Thymus (tissue), 11 donors: ENCODE data around the gene STARD7. TPM values are rescaled to one million over a fixed set of nuclear protein-coding genes. Genes with fewer than 3 reads are reported as not detected.
A peak's percentile ranks its signal among the peaks of the same experiment; 100 is the strongest.
"Not testable (repeated sequence)": the region's sequence is repeated elsewhere in the genome, so short reads cannot be mapped to it uniquely, and the experiment has no call there.

Source experiments
- DNase-seq, 9 donors: peaks; one replicate each; pipeline ENCODE4 v3.0.0-alpha.2; 2013; ENCODE audit warnings: low spot score in 9 of 9, low read depth in 6 of 9, missing footprints in 1 of 9
- H3K27ac ChIP-seq, 2 donors: one replicate each; pipeline ENCODE4 v1.5.1; 2013; ENCODE audit warnings: control low read depth in 1 of 2, low read depth in 1 of 2, low read length in 1 of 2, mild to moderate bottlenecking in 1 of 2, moderate library complexity in 1 of 2
- H3K27me3 ChIP-seq, 2 donors: one replicate each; pipeline ENCODE4 v1.5.1; 2013; ENCODE audit warnings: low read length in 1 of 2; ENCODE audit not compliant: control insufficient read depth in 2 of 2, insufficient read depth in 1 of 2
- H3K36me3 ChIP-seq, 2 donors: one replicate each; pipeline ENCODE4 v1.5.1; 2013; ENCODE audit warnings: low read length in 1 of 2, mild to moderate bottlenecking in 1 of 2, moderate library complexity in 1 of 2; ENCODE audit not compliant: control insufficient read depth in 2 of 2, insufficient read depth in 2 of 2
- H3K4me1 ChIP-seq, 2 donors: one replicate each; pipeline ENCODE4 v1.5.1; 2013; ENCODE audit warnings: low read length in 2 of 2; ENCODE audit not compliant: control insufficient read depth in 2 of 2, insufficient read depth in 2 of 2
- H3K4me3 ChIP-seq, 2 donors: one replicate each; pipeline ENCODE4 v1.5.1; 2013; ENCODE audit warnings: low read length in 2 of 2, control low read depth in 1 of 2, mild to moderate bottlenecking in 1 of 2
- H3K9me3 ChIP-seq, 2 donors: one replicate each; pipeline ENCODE4 v1.5.1; 2013; ENCODE audit warnings: low read length in 1 of 2, mild to moderate bottlenecking in 1 of 2; ENCODE audit not compliant: control insufficient read depth in 2 of 2, insufficient read depth in 1 of 2
- WGBS: extraction: QIAGEN DNeasy Blood & Tissue Kit; methylation state at CpG from one replicate; pipeline ENCODE4 v1.1.7; 2013; 5-methylcytosine and 5-hydroxymethylcytosine counted together
- polyA plus RNA-seq: library from polyadenylated mRNA; stranded (reverse); fragments of 200-250 nt; gene quantifications from one replicate; pipeline ENCODE4 v1.2.3, GENCODE V29; 2013
- total RNA-seq: library from RNA; stranded (reverse); fragments of 120-200 nt; gene quantifications from one replicate; pipeline ENCODE4 v1.2.4, GENCODE V29; 2013
- donor health status: healthy.

The STARD7 gene
- total and polyA plus RNA-seq, 2 donors = 69.5 to 94.5 TPM

DNA sequence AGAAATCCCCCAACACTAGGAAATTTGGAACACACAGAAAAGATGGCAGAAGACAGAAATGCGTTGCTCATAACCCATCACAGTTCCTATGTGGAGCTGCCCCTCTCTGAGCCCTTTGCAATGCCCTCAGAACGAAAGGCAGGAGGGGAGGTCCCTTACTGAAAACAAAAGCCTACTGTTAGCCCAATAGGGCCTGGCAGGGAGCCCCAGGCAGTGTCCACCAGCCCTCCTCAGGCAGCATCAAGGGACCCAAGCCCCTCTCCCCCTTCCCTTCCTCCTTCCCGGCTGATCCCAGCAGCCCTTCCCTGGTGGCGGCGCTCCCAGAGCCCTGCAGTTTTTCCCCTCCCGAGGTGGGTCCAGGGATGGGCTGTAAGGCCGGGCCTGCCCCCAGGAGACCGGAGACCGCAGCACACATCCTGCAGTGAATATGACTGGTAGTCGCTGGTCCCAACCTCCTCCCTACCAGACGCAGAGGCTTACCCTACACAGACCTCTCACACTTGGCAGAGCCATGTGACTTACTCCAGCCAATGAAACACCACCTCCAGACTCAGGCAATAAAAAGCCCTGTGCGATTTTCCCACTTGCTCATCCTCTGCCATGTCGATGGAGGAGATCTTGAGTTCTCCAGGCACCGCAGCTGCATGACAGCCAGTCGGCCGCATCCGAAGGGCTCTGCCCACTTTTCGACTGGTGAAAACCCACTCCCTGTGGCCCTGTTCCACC lies 44.0 kb downstream of the STARD7 start:
- Histone ChIP-seq H3K36me3 (no peaks in the 10 kb centered on the region), H3K4me1 (peaks cover 46 to 66% of the 10 kb centered on the region in 2 donors), H3K4me3 (peak overlapping the region; percentile 36 to 48), H3K27me3 (no peaks in the 10 kb centered on the region), H3K27ac (peak overlapping the region; percentile 95 to 99), H3K9me3 (peaks cover 0 to 11% of the 10 kb centered on the region in 2 donors)
- WGBS = 73% methylated on average over 18 of the region's 18 CpGs
- peak in 5 of 9 donors; percentile 47 to 89 (median 74) for DNase-seq

GRCh38 chr2:96163768-96164429 lies 44.7 kb downstream of the STARD7 start:
- DNase-seq = peak in 6 of 9 donors; percentile 75 to 96 (median 90)
- Histone ChIP-seq H3K27ac (peak overlapping the region; percentile 95 to 99), H3K4me3 (peak overlapping the region; percentile 36 to 48), H3K36me3 (no peaks in the 10 kb centered on the region), H3K9me3 (peaks cover 0 to 11% of the 10 kb centered on the region in 2 donors), H3K4me1 (peaks cover 53 to 73% of the 10 kb centered on the region in 2 donors), H3K27me3 (no peaks in the 10 kb centered on the region)
- 9% methylated on average over 13 of the region's 13 CpGs for WGBS

GRCh38 chr2:96163415-96163767 lies 45.2 kb downstream of the STARD7 start:
- H3K27me3 ChIP-seq = no peaks in the 10 kb centered on the region
- DNase-seq = no peak
- H3K9me3 ChIP-seq = peaks cover 0 to 11% of the 10 kb centered on the region in 2 donors
- no peaks in the 10 kb centered on the region for H3K36me3 ChIP-seq
- H3K4me3 ChIP-seq = peak overlapping the region; percentile 36 to 48
- peak overlapping the region; percentile 95 to 99 for H3K27ac ChIP-seq
- H3K4me1 ChIP-seq = peaks cover 57 to 78% of the 10 kb centered on the region in 2 donors
- 85% methylated on average over 5 of the region's 5 CpGs for WGBS

GRCh38 chr2:96161898-96162297 lies 46.7 kb downstream of the STARD7 start:
- DNase-seq = no peak
- H3K4me3 ChIP-seq = no peak overlapping the region
- 75% methylated on average over 5 of the region's 5 CpGs for WGBS

DNA sequence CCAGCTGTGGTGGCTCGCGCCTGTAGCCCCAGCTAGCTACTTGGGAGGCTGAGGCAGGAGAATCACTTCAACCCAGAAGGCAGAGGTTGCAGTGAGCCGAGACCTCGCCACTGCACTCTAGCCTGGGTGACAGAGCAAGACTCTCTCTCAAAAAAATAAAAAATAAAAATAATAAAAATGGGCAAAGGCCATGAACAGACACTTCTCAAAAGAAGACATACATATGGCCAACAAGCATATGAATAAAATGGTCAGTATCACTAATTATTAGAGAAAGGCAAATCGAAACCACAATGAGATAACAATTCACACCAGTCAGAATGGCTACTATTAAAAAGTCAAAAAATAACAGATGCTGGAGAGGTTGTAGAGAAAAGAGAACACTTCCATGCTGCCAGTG lies 48.3 kb downstream of the STARD7 start:
- H3K27ac ChIP-seq, H3K4me3 ChIP-seq, H3K36me3 ChIP-seq, DNase-seq, H3K27me3 ChIP-seq: not testable (repeated sequence)
- 98% methylated on average over 5 of the region's 5 CpGs for WGBS
- Histone ChIP-seq H3K9me3 (peaks cover 0 to 11% of the 10 kb centered on the region in 2 donors), H3K4me1 (peaks cover 78 to 90% of the 10 kb centered on the region in 2 donors)

More at GRCh38 chr2:96161898-96162297, 46.7 kb downstream of the STARD7 start:
- Histone ChIP-seq H3K27ac (peak overlapping the region; percentile 83 to 99), H3K4me1 (peaks cover 65 to 82% of the 10 kb centered on the region in 2 donors), H3K36me3 (no peaks in the 10 kb centered on the region), H3K9me3 (peaks cover 0 to 11% of the 10 kb centered on the region in 2 donors), H3K27me3 (no peaks in the 10 kb centered on the region)

- Histone ChIP-seq H3K4me1 (peaks cover 81 to 90% of the 10 kb centered on the region in 2 donors), H3K9me3 (peaks cover 0 to 4% of the 10 kb centered on the region in 2 donors), H3K27me3 (no peaks in the 10 kb centered on the region), H3K4me3 (no peak overlapping the region), H3K27ac (peak overlapping the region; percentile 76 to 84), H3K36me3 (no peaks in the 10 kb centered on the region)
- WGBS = 62% methylated on average over 17 of the region's 17 CpGs
- DNase-seq = peak in 1 of 9 donors; percentile 76
These were observed 49.4 kb downstream of the STARD7 start for GRCh38 chr2:96159084-96159830.

DNA sequence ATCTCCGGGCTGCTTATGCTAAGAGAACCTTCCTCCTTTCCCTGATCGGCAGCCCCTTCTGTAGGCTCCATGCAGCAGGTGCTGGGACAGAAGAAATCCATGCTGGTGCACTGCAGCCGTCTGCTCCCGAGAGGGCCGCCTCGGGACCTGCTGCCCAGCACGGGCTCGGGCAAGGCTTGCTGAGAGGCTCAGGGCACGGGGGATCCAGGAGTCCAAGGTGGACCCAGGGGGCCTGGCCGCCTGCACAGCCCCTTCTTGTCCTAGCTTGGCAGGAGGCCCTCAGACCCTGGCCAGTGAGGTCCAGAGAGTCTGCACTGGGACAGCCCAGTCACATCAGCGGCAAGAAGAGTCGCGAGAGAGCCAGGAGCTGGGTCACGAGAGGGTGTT lies 50.1 kb downstream of the STARD7 start:
- peaks cover 81 to 90% of the 10 kb centered on the region in 2 donors for H3K4me1 ChIP-seq
- H3K9me3 ChIP-seq = peaks cover 0 to 4% of the 10 kb centered on the region in 2 donors
- H3K4me3 ChIP-seq = no peak overlapping the region
- peak overlapping the region in 1 of 2 donors; percentile 84 for H3K27ac ChIP-seq
- WGBS = 95% methylated on average over 14 of the region's 14 CpGs
- H3K27me3 ChIP-seq = no peaks in the 10 kb centered on the region
- no peak for DNase-seq
- H3K36me3 ChIP-seq = no peaks in the 10 kb centered on the region

- DNase-seq = peak in 4 of 9 donors; percentile 46 to 84 (median 68)
- Histone ChIP-seq H3K9me3 (peaks cover 0 to 4% of the 10 kb centered on the region in 2 donors), H3K27ac (peak overlapping the region; percentile 37 to 84), H3K4me3 (peak overlapping the region in 1 of 2 donors; percentile 20), H3K4me1 (peaks cover 80 to 90% of the 10 kb centered on the region in 2 donors), H3K27me3 (no peaks in the 10 kb centered on the region), H3K36me3 (no peaks in the 10 kb centered on the region)
- 33% methylated on average over 19 of the region's 19 CpGs for WGBS
These were observed 50.7 kb downstream of the STARD7 start for GRCh38 chr2:96157649-96158553.
